HG02642 (cell line): ENCODE measurements around the gene XRCC5.
"Not testable (repeated sequence)": the region's sequence is repeated elsewhere in the genome, so short reads cannot be mapped to it uniquely, and the experiment has no call there.

Experiments
- ATAC-seq: cut with Tn5 transposase; IDR thresholded peaks from one replicate; pipeline ENCODE4 v1.9.1; 2021; ENCODE audit warnings: mild to moderate bottlenecking; ENCODE audit not compliant: unreplicated experiment, poor library complexity

The XRCC5 gene

DNA sequence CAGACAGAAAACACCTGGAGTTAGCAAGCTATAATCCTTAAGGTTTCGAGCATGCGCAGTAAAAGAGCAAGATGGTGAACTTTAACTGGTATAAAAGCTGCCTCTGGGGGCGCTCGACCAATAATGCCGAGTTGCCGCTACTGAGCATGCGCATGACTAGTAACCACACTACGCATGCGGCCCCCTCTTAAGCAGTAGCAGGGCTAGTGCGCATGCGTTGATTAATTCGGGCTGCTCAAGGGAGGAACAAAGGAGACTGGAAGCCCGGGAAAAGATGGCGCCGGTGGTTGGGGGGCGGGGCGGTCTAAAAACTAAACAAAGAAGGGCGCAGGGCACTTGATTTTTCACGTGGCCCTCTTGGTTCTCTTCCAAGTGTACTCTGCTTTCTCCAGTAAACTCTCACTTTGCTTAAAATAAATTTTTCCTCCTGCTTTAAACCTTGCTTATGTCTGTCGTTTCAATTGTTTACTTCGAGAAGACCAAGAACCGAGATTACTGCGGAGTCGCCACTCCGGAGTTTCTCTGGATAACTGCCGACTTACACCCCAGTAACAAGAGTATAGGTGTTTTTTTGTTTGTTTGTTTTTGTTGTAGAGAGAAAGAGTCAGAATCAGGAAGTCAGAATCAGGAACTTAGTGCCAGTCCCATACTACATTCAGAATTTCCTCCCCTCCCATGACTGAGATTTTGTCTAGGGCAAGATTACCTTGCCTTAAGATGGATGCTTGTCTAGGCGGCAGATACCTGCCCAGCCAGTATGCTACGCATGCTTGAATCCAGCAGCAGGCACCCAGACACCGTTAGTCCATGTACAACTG lies 5.8 kb downstream of the XRCC5 start:
- ATAC-seq: peak; percentile 55

DNA sequence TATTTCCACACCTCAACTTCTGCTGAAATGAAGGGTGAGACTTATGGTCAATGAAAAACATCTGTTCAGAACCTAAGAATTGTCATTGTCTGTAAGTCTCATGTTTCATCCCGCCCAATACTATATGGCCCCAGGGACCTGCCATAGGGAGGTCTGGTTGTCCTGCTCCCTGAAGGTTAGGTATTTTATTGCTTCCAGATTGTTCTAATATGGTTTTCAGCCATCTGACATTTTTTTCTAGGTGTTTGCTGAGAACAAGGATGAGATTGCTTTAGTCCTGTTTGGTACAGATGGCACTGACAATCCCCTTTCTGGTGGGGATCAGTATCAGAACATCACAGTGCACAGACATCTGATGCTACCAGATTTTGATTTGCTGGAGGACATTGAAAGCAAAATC lies 7.3 kb downstream of the XRCC5 start:
- ATAC-seq: no peak

DNA sequence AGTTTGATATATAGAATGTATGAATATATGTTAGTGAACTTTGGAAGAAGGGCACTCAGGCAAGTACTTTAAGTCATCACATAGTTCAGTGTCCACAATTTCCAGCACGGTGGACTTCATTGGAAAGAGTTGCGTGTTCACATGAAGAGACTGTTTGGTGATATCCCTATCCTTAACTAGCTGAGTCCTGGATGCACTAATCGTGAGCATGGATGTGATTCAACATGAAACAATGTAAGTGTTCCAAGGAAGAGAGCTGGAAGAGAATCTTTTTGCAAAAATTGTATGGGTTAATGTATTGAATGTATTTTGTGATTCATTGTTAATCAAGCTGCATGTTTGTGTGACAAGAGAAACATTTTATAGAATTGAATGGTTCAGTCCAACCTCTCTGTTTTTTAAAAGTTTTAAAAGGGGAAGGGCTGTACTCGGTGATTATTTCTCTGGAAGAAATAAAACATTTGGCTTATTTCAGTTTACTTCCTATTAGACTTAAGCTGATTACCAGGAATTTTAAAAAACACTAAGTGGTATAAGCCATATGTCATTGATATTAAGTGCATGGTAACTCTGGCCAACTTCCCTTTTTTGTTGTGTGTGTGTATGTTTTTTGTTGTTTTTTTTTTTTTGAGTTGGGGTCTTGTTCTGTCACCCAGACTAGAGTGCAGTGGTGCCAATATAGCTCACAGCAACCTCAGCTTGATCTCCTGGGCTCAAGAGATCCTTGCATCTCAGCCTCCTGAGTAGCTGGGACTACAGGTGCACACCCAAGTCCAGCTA lies 8.6 kb downstream of the XRCC5 start:
- no peak for ATAC-seq

DNA sequence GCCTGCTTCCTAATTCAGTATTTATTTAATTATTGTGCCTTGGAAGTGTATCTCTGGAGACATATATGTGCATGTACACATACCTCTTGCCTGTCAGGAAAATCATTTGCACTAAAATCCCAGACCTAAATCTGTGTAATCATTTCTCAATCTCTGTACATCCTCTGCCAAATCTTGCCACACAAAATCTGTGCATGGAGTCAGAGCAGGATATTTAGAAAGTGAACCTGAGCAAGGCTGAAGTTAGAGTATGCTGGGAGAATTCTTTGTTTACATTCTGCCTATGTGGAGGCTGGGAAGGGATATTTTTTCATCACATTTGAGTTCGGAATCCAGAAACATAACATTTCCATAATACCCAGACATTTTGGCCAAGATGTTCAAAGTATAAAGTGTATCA lies 9.3 kb downstream of the XRCC5 start:
- ATAC-seq: no peak

DNA sequence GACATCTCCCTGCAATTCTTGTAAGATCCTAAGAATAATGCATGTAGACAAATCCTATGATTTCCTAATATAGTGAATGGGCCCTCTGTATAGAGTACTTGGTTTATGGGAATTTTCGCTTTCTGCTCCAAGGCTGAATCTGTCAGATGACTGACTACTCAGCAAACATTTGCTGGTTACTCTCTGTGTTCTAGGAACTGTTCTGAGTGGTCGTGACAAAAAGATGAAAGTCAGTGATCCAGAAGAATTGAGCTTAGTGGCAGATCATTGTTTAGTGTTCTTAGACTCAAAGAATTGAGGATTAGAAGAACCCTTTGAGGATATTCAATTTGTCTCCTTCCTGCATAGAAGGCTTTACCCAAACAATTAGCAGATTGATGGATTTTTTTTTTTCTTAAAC lies 10.0 kb downstream of the XRCC5 start:
- no peak for ATAC-seq

DNA sequence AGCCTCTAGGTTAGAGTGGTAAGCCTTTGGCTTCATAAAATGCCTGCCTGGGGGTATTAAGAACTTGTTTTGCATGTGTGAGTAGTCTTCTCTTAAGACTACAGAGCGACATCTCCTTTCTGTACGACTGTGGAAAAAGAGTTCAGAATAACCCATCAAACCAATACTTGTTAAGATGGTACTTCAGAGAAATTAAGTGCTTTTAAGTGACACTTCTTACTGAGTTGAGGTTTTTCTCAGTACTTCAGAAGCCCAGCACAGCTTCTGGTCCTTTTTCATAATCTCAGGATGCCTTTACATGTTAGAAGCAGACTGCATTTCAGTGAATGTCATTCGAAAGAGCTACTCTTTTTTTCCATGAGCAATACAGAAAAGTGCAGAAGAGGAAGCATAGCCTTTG lies 10.8 kb downstream of the XRCC5 start:
- no peak for ATAC-seq

DNA sequence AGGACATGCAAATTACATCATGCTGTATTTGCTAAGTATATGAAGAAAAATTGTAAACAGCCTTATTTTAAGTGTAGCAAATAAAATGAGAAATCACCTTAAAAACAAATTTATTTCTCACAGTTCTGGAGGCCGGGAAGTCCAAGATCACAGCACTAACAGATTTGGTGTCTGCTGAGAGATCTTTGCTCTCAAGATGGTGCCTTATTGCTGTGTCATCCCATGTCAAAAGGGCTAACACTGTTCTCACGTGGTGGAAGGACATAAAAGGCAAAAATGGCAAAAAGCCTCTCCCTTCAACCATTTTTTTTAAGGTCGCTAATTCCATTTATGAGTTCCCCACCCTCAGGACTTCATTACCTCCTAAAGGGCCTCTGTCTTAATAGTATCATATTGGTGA lies 12.1 kb downstream of the XRCC5 start:
- no peak for ATAC-seq

DNA sequence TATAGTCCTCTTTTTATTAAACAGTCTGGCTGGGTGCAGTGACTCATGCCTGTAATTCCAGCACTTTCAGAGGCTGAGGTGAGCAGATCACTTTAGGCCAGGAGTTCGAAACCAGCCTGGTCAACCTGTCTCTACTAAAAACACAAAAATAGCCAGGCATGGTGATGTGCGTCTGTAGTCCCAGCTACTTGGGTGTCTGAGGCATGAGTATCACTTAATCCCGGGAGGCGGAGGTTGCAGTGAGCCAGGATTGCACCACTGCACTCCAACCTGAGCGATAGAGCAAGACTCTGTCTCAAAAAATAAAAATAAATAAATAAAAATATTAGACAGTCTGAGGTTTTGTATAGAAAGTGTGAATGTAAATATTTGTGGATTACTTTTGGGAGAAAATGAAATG lies 17.8 kb downstream of the XRCC5 start:
- no peak for ATAC-seq

DNA sequence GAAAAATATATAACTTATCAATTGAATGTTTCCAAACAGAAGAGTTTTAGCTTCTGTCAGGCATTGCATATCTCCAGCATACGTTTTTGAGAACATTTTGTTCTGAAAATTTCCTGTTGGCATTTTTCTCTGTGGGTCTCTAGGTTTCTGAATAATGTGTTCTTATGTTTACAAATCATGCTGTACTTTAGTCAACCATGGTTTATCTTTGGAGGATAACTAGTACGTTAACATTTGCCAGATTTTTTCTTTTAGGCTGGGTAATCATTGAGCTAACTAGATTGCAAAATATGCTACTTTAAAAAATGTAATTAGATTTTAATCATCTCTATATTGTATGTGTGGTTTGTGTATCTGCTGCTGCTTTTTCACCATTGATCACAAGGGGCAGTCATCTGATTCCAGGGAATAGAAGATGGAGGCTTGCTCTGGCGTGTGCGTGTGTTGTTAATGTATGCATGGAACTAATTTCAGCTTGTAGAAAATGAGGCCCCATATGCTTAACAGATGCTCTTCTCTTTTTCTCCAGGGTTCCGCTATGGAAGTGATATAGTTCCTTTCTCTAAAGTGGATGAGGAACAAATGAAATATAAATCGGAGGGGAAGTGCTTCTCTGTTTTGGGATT lies 21.3 kb downstream of the XRCC5 start:
- ATAC-seq: no peak

DNA sequence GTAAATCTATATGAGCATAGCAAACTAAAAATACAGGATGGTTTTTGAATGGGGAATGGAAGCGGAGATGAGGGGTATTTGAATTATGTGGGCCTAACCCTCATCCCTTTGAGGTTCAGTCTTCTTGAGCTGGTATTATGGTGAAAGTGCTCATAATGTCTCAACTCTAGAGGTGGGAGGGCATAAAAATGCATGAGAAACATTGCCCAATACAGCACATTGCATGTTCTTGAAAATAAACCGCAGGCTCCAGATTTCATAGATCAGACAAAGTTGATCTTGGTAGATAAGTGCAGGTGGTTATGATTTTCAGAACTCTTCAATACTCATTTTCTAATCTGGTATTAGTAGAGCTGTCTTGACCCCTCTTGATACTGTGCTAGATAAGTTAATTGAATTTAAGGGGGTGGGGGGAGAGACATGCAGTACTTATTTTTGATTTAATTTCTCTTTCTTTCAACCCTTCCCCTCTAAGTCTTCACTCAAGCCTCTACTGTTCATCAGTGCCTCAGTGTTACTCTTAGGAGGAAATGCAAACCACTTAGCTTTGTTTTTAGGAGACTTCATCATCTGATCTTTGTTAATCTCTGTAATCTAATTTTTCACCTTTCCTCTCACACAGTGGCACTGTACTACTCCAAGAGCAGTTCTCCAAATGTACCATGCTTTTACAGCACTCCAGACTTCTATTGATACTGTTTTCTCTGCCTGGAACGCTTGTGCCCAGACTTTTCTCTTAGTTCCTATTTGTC lies 22.2 kb downstream of the XRCC5 start:
- ATAC-seq: no peak

DNA sequence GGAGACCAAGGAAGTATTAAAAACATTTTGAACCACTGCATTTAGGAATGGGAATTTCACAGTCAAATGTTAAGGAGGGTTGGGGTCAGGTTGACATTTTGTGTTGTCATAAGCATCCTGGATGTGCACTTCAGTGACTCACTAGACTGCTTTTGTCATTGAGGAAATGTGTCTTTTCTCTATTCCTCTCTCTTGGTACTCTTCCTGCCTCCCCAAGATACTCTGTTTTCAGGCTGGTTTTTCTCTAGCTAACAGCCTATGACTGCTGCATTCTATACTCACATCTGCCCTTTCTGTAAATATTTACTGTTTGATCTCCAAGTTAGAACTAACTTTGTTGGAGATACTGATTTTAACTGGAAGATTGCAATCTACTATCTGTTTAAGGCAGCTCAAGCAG lies 23.4 kb downstream of the XRCC5 start:
- ATAC-seq: no peak

DNA sequence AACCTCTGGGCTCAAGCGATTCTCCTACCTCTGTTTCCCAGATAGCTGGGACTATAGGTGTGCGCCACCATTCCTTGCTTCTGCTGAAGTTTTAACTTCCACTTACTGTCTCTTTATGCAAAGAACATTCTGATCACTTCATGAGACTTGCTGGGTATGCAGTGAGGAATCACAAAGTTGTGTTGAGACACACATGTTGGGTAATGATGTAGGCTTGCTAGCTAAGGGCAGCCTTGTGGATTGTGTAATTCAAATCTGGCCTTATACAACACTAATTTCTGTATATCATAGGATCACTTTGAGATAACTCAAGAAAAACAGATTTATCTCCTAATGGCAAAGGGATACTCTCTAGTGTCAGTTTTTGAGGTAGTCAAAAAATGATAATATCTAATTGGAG lies 24.2 kb downstream of the XRCC5 start:
- ATAC-seq: no peak

DNA sequence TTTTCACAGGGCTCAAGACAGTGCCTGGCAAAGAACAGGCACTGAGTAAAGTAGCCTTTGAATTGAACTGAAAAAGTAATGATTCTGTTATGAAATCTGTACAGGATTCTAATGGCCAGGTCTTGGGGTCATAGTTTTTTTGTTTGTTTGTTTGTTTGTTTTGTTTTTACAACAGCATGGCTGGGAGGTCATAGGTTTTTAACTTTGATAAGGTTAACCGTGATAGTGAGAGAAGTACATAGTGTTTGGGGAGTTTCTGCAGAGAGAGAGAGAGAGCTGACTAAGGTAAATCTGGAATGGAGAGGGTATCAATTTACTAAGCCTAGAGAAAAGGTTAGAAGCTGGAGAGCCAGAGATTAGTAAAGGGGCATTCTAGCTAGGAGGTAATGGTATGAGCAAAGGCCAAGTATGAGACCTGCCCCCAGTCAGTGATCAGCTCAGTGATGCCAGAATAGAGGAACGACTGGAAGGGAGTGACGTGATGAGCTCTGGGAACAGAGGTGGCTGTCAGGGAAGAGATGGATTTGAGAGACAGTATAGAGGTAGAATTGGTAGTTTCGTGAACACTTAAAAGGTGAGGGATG lies 25.9 kb downstream of the XRCC5 start:
- ATAC-seq: no peak

DNA sequence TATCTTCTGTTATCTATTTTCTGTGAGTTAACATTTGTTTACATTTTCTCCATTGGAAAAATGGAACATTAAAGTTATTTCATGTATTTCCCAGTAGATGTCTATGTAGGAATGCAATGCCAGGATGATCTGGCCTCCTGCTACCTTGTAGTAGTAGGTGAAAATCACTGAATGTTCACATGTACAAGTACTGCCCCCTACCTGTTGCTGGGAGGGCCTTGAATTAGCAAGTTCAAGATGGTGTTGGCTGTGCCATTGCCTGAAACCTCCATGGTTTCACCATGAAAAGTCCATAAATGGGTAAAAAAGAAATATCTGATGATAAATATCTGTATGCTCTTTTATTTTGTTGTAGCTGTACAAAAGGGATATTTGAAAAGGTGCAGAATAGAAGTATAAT lies 30.7 kb downstream of the XRCC5 start:
- no peak for ATAC-seq

DNA sequence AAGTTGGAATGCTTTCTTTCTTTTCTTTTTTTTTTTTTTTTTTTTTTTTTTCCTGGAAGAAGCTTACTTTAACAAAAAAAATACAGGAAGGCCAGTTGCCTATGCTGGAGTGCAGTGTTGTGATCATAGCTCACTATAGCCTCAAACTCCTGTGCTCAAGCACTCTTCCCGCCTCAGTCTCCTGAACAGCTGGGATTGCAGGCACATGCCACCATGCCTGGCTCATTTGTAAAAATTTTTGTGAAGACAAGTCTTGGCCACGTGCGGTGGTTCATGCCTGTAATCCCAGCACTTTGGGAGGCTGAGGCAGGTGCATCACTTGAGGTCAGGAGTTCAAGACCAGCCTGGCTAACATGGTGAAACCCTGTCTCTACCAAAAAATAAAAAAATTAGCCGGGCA lies 32.4 kb downstream of the XRCC5 start:
- not testable (repeated sequence) for ATAC-seq

DNA sequence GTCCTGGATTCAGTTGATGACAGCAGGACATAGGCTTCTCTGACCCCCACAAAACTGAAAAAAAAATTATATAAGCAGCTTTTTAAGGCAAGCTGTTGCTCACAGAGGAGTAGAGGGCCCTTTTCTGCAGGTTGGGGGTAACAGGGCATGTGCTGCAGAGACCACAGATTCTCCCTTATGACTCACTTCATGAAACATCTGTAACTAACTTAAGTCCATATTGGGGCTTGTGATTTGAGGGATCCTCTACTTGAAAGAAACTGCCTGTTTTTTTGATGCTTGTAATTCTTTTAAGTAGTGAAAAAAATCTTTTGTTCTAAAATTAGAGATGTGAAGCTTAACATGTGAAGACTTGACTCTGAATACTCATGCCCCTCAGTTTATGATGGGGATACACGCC lies 33.4 kb downstream of the XRCC5 start:
- ATAC-seq: peak; percentile 97

DNA sequence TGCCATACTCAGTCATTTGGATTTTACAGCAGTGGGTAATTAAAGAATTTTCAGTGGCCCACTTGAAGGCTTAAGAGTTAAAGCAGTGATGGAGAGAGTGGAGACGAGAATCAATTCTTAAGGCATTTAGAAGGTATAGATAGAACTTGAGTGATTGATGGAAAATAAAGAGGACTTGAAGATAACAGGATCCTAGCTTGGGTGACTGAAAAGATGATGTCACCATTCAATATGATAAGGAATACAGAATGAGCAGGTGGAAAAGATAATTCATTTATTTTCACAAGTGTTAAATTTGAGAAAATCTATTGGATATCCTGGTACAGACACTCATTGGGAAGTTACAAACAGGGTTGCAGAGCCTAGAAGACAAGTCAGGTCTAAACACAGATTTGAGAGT lies 35.2 kb downstream of the XRCC5 start:
- no peak for ATAC-seq

DNA sequence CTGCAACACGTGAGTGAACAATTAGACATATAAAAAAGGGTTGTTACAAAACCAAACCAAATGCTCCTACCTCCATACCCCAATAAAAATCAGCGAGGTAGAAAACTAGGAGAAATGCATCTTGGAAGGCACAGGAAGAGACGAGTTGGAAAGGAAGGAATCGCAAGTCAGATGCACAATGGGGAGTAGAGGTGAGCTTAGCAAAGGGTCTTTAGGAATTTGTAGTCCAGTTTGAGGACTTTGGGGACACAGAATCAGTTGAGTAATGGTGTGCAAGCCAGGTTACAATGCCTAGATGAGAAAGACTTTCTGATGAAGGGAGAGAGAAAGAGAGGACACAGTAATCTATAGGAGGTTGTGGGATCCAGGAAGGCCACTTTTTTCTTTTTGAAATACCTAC lies 35.7 kb downstream of the XRCC5 start:
- ATAC-seq: no peak

DNA sequence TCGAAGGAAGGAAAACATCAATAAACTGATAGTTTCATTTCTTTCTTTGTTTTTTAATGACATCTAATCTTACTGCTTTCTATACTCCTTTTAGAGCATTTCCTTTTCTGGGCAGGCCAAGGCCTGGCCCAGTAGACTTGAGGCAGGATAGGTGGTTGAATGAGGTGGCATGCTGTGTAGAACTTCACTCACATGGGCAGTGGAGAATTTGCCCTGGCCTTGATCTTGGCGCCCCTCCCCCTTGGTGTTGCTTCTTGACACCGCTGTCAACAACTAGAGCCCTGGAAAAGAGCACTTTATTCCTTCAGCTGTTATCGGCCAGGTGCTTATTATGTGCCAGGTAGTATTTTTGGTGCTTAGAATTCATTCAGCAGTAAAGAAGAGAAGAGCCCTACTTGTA lies 37.4 kb downstream of the XRCC5 start:
- no peak for ATAC-seq
